IMR-90 (cell line): ENCODE results near the gene SERPINH1. TPM values are rescaled to one million over a fixed set of nuclear protein-coding genes. Genes with fewer than 3 reads are reported as not detected.
"Not testable (repeated sequence)": the region's sequence is repeated elsewhere in the genome, so short reads cannot be mapped to it uniquely, and the experiment has no call there.

Source experiments
- ATAC-seq: fragments of 200-7000 bp; cut with Tn5 transposase; 2 replicates; pipeline ENCODE4 v1.9.1; 2020; ENCODE audit warnings: low read depth, mild to moderate bottlenecking, moderate library complexity
- BruUV-seq: library from RNA; stranded (reverse); fragments of 400-500 nt; replicated peaks from 2 replicates; lab custom pipeline; 2021; lab: Mats Ljungman, UMichigan
- CTCF ChIA-PET: fragments of 300-600 bp; formaldehyde crosslinking; extraction: SDS; loops from one replicate; lab custom pipeline; 2021; ENCODE audit warnings: antibody characterized with exemption; lab: Yijun Ruan, JAX
- POLR2A ChIA-PET: fragments of 300-600 bp; sonication (Branson Sonifier 250); formaldehyde crosslinking; loops from one replicate; lab custom pipeline; 2022; ENCODE audit warnings: antibody characterized with exemption; ENCODE audit not compliant: unreplicated experiment; lab: Charles Lee
- DNase-seq: peaks from one replicate; pipeline ENCODE4 v3.0.0; 2013
- H2AFZ ChIP-seq: replicated peaks from 2 replicates; pipeline ENCODE3; 2013; ENCODE audit warnings: low read length, mild to moderate bottlenecking; ENCODE audit not compliant: poor library complexity
- H2AK5ac ChIP-seq: 2 replicates; pipeline ENCODE4 v1.6.1; 2013; ENCODE audit warnings: low read depth, low read length, inconsistent platforms
- H2AK9ac ChIP-seq: replicated peaks from 2 replicates; pipeline ENCODE3; 2013; ENCODE audit warnings: mild to moderate bottlenecking, low read depth, low read length, moderate library complexity; ENCODE audit not compliant: poor library complexity
- H2BK120ac ChIP-seq: 2 replicates; pipeline ENCODE4 v1.6.1; 2013; ENCODE audit warnings: low read depth, low read length, inconsistent platforms
- H2BK15ac ChIP-seq: 3 replicates; pipeline ENCODE4 v1.6.1; 2013; ENCODE audit warnings: low read depth, low read length, inconsistent platforms
- H2BK20ac ChIP-seq: 2 replicates; pipeline ENCODE4 v1.6.1; 2013; ENCODE audit warnings: low read depth, mild to moderate bottlenecking, inconsistent platforms, low read length, moderate library complexity
- H2BK5ac ChIP-seq: 2 replicates; pipeline ENCODE4 v1.6.1; 2013; ENCODE audit warnings: mild to moderate bottlenecking, low read depth, low read length, inconsistent platforms; ENCODE audit not compliant: poor library complexity, severe bottlenecking
- H3K14ac ChIP-seq: replicated peaks from 2 replicates; pipeline ENCODE4 v1.6.1; 2013; ENCODE audit warnings: low read depth, low read length, inconsistent platforms
- H3K18ac ChIP-seq: 2 replicates; pipeline ENCODE4 v1.6.1; 2013; ENCODE audit warnings: low read depth, low read length, control low read depth
- H3K23ac ChIP-seq: 2 replicates; pipeline ENCODE4 v1.6.1; 2013; ENCODE audit warnings: low read depth, low read length, inconsistent platforms
- H3K27ac ChIP-seq: 2 replicates; pipeline ENCODE4 v1.5.1; 2013; ENCODE audit warnings: mild to moderate bottlenecking, control low read depth, low read length; ENCODE audit not compliant: insufficient read depth
- H3K27me3 ChIP-seq: 2 replicates; pipeline ENCODE4 v1.6.1; 2013; ENCODE audit warnings: low read length; ENCODE audit not compliant: control insufficient read depth, insufficient read depth
- H3K36me3 ChIP-seq: 2 replicates; pipeline ENCODE4 v1.6.1; 2013; ENCODE audit warnings: low read length, mixed read lengths; ENCODE audit not compliant: control insufficient read depth, insufficient read depth
- H3K4ac ChIP-seq: 2 replicates; pipeline ENCODE4 v1.6.1; 2013; ENCODE audit warnings: low read depth, low read length, inconsistent platforms
- H3K4me1 ChIP-seq: 2 replicates; pipeline ENCODE4 v1.6.1; 2013; ENCODE audit warnings: low read length, mixed read lengths; ENCODE audit not compliant: control insufficient read depth, insufficient read depth
- H3K4me2 ChIP-seq: 2 replicates; pipeline ENCODE4 v1.6.1; 2013; ENCODE audit warnings: low read depth, mild to moderate bottlenecking, control low read depth, low read length, moderate library complexity
- H3K4me3 ChIP-seq: 2 replicates; pipeline ENCODE4 v1.5.1; 2013; ENCODE audit warnings: low read depth, mild to moderate bottlenecking, control low read depth, low read length, moderate library complexity; ENCODE audit not compliant: insufficient read depth
- H3K56ac ChIP-seq: 2 replicates; pipeline ENCODE4 v1.6.1; 2013; ENCODE audit warnings: low read length, inconsistent platforms; ENCODE audit not compliant: insufficient read depth; ENCODE audit errors: extremely low read depth
- H3K79me1 ChIP-seq, 2 experiments: 2 replicates each; pipeline ENCODE4 v1.6.1; 2013; ENCODE audit warnings: low read length in 2 of 2, inconsistent platforms in 1 of 2, low read depth in 1 of 2
- H3K9ac ChIP-seq: 2 replicates; pipeline ENCODE4 v1.6.1; 2013; ENCODE audit warnings: low read depth, low read length, control low read depth
- H3K9me1 ChIP-seq: 2 replicates; pipeline ENCODE4 v1.6.1; 2013; ENCODE audit warnings: low read length, inconsistent platforms; ENCODE audit not compliant: insufficient read depth
- H3K9me3 ChIP-seq: 2 replicates; pipeline ENCODE4 v1.6.1; 2013; ENCODE audit warnings: low read length; ENCODE audit not compliant: control insufficient read depth, insufficient read depth
- H4K20me1 ChIP-seq: 2 replicates; pipeline ENCODE4 v1.6.1; 2013; ENCODE audit warnings: low read length, inconsistent platforms; ENCODE audit not compliant: insufficient read depth
- H4K5ac ChIP-seq: 2 replicates; pipeline ENCODE4 v1.6.1; 2013; ENCODE audit warnings: mild to moderate bottlenecking, low read depth, low read length, control low read depth
- H4K8ac ChIP-seq, 2 experiments: 2 replicates each; pipeline ENCODE4 v1.6.1; 2013; ENCODE audit warnings: low read depth in 2 of 2, low read length in 2 of 2, control low read depth in 1 of 2, inconsistent platforms in 1 of 2
- H4K91ac ChIP-seq: 2 replicates; pipeline ENCODE4 v1.6.1; 2013; ENCODE audit warnings: low read depth, low read length, inconsistent platforms; ENCODE audit not compliant: insufficient read depth
- CTCF ChIP-seq: conservative IDR thresholded peaks from 2 replicates; pipeline ENCODE4 v1.5.1; 2012; ENCODE audit warnings: mild to moderate bottlenecking, low read depth, low read length, improper control_type of control experiment
- WGBS, 2 experiments: methylation state at CpG; one replicate each; pipeline versions ENCODE4 v1.1.5 to v1.1.7; 2013; ENCODE audit warnings: missing lambda C conversion rate in 2 of 2; ENCODE audit not compliant: insufficient read length in 1 of 2; ENCODE audit errors: extremely low coverage in 2 of 2; 5-methylcytosine and 5-hydroxymethylcytosine counted together
- dilution Hi-C: fragments of 300-500 bp; cut with HindIII; formaldehyde crosslinking; loops from one replicate; pipeline ENCODE4 v1.14.3; 2018; ENCODE audit warnings: low sequenced_read_pairs; ENCODE audit not compliant: unreplicated experiment
- in situ Hi-C: fragments of 300-500 bp; cut with MboI; formaldehyde crosslinking; loops from 3 replicates; pipeline ENCODE4 v1.14.3; 2019; ENCODE audit warnings: low sequenced_read_pairs, inconsistent platforms, mixed read lengths
- intact Hi-C: fragments of 100-400 bp; cut with micrococcal nuclease; formaldehyde crosslinking; loops from 2 replicates; pipeline ENCODE4 v1.10.0; 2022
- polyA plus RNA-seq, 3 experiments: library from polyadenylated mRNA; depleted of rRNA; stranded (reverse); fragments of >200 nt; gene quantifications; 2 replicates each; pipeline ENCODE4 v1.2.3, GENCODE V29; 2012; ENCODE audit warnings: low replicate concordance in 1 of 3
- total RNA-seq: library from RNA; depleted of rRNA; stranded (reverse); fragments of >200 nt; gene quantifications from 2 replicates; pipeline ENCODE4 v1.2.3, GENCODE V29; 2012

Gene SERPINH1
- total and polyA plus RNA-seq, 2 of the 4 experiments (the other 2 are of a cell fraction), result 841 to 1,857 TPM

GRCh38 chr11:75583718-75584658 is 21.9 kb downstream of the SERPINH1 start (continued):
- TF ChIP-seq CTCF, result no peak

- H3K23ac ChIP-seq, BruUV-seq, H2BK5ac ChIP-seq, H3K27ac ChIP-seq, H3K9me3 ChIP-seq, H3K4me3 ChIP-seq, POLR2A ChIA-PET, H2AK5ac ChIP-seq, H3K4me1 ChIP-seq, H3K56ac ChIP-seq, H3K27me3 ChIP-seq, H3K9ac ChIP-seq, ATAC-seq, H2AFZ ChIP-seq, H3K36me3 ChIP-seq, CTCF ChIA-PET, H4K20me1 ChIP-seq, H2BK120ac ChIP-seq, H3K14ac ChIP-seq, H3K4me2 ChIP-seq, dilution Hi-C loops, H3K18ac ChIP-seq, H3K4ac ChIP-seq, in situ Hi-C loops, DNase-seq, H4K5ac ChIP-seq, H4K91ac ChIP-seq, H2AK9ac ChIP-seq, H2BK20ac ChIP-seq: not testable (repeated sequence)
- intact Hi-C loops, result loop anchor here (5.0 kb wide), 2 partner anchors 83 to 123 kb away; partner anchors contain the start of gene MAP6
- Histone ChIP-seq H2BK15ac (0 out of 3 replicates have a peak overlapping the region, but pooled peaks have one; percentile 18), H4K8ac (peak overlapping the region; percentile 92 to 100; a peak in 2 of 4 replicates), H3K79me1 (peaks cover 4 to 19% of the 10 kb centered on the region in 2 experiments; a peak in 3 of 4 replicates), H3K9me1 (peaks cover 10% of the 10 kb centered on the region)
- 20% methylated on average over 1 of the region's 12 CpGs; no CpG with 5 or more reads in 1 of the 2 experiments for WGBS, 2 experiments
These were observed 22.7 kb downstream of the SERPINH1 start for GRCh38 chr11:75584659-75585292.
